ENCODE measurements around the gene FMNL2. TPM values are rescaled to one million over a fixed set of nuclear protein-coding genes. Genes with fewer than 3 reads are reported as not detected.

The FMNL2 gene
- total RNA-seq, 1 experiment from 2014 or later = 46.5 TPM

- intact Hi-C loops (cut with micrococcal nuclease; ENCODE audit: unreplicated experiment) = loop anchor here (5.0 kb wide), 1 partner anchor 294 kb away; no protein-coding TSS in a partner anchor
Measured at GRCh38 chr2:152485954-152486736, 151.2 kb downstream of the FMNL2 start.

GRCh38 chr2:152486737-152487400 is 151.9 kb downstream of the FMNL2 start:
- Mint-ChIP-seq H3K36me3 (ENCODE audit: insufficient read depth, unreplicated experiment) (no peaks in the 10 kb centered on the region), H3K4me3 (ENCODE audit: low read depth, unreplicated experiment) (peak overlapping the region; percentile 13), H3K27me3 (ENCODE audit: unreplicated experiment) (no peaks in the 10 kb centered on the region), H3K27ac (ENCODE audit: unreplicated experiment) (peak overlapping the region; percentile 60), H3K9me3 (ENCODE audit: low read depth, unreplicated experiment) (no peaks in the 10 kb centered on the region), H3K4me1 (ENCODE audit: low read depth, unreplicated experiment) (peaks cover 60% of the 10 kb centered on the region)
- intact Hi-C loops (cut with micrococcal nuclease; ENCODE audit: unreplicated experiment) = loop anchor here (5.0 kb wide), 1 partner anchor 295 kb away; no protein-coding TSS in a partner anchor
- DNase-seq = no peak
- no peak for TF ChIP-seq CTCF (IDR thresholded peaks at IDR 0.05; ENCODE audit: unreplicated experiment)
- TSS peak; percentile 40 for BruUV-seq (replicated peaks)
- CTCF ChIA-PET = interaction anchor here (1.0 to 1.8 kb wide), 6 partner anchors 10 to 311 kb away, joined by 3 to 21 read pairs (median 4); partner anchors contain the start of gene STAM2

More at GRCh38 chr2:152485954-152486736, 151.2 kb downstream of the FMNL2 start:
- CTCF ChIA-PET = interaction anchor here (1.0 to 1.8 kb wide), 10 partner anchors 9 to 310 kb away, joined by 3 to 21 read pairs (median 3); partner anchors contain the start of gene STAM2
- TF ChIP-seq CTCF (IDR thresholded peaks at IDR 0.05; ENCODE audit: unreplicated experiment) = no peak
- Mint-ChIP-seq H3K27ac (ENCODE audit: unreplicated experiment) (peak overlapping the region; percentile 60), H3K36me3 (ENCODE audit: insufficient read depth, unreplicated experiment) (no peaks in the 10 kb centered on the region), H3K27me3 (ENCODE audit: unreplicated experiment) (no peaks in the 10 kb centered on the region), H3K4me3 (ENCODE audit: low read depth, unreplicated experiment) (peak overlapping the region; percentile 13), H3K9me3 (ENCODE audit: low read depth, unreplicated experiment) (no peaks in the 10 kb centered on the region), H3K4me1 (ENCODE audit: low read depth, unreplicated experiment) (peaks cover 65% of the 10 kb centered on the region)
- no TSS peak for BruUV-seq (replicated peaks)
- peak; percentile 52 for DNase-seq

GRCh38 chr2:152488075-152488474 is 153.1 kb downstream of the FMNL2 start:
- intact Hi-C loops (cut with micrococcal nuclease; ENCODE audit: unreplicated experiment) = loop anchor here (5.0 kb wide), 1 partner anchor 296 kb away; no protein-coding TSS in a partner anchor
- peaks cover 54% of the 10 kb centered on the region for H3K4me1 Mint-ChIP-seq (ENCODE audit: low read depth, unreplicated experiment)
- no TSS peak for BruUV-seq (replicated peaks)

More at GRCh38 chr2:152488075-152488474, 153.1 kb downstream of the FMNL2 start:
- no peak overlapping the region for H3K27ac Mint-ChIP-seq (ENCODE audit: unreplicated experiment)
- TF ChIP-seq CTCF (IDR thresholded peaks at IDR 0.05; ENCODE audit: unreplicated experiment) = no peak
- no peaks in the 10 kb centered on the region for H3K27me3 Mint-ChIP-seq (ENCODE audit: unreplicated experiment)
- CTCF ChIA-PET = interaction anchor here (0.6 to 1.2 kb wide), 2 partner anchors 20 to 368 kb away, joined by 3 to 5 read pairs; no protein-coding TSS in a partner anchor
- H3K9me3 Mint-ChIP-seq (ENCODE audit: low read depth, unreplicated experiment) = no peaks in the 10 kb centered on the region
- DNase-seq = no peak
- no peaks in the 10 kb centered on the region for H3K36me3 Mint-ChIP-seq (ENCODE audit: insufficient read depth, unreplicated experiment)
- H3K4me3 Mint-ChIP-seq (ENCODE audit: low read depth, unreplicated experiment) = no peak overlapping the region

All from Calu3 (cell line).